ENCODE measurements around the gene MAGOHB.

The MAGOHB gene

DNA sequence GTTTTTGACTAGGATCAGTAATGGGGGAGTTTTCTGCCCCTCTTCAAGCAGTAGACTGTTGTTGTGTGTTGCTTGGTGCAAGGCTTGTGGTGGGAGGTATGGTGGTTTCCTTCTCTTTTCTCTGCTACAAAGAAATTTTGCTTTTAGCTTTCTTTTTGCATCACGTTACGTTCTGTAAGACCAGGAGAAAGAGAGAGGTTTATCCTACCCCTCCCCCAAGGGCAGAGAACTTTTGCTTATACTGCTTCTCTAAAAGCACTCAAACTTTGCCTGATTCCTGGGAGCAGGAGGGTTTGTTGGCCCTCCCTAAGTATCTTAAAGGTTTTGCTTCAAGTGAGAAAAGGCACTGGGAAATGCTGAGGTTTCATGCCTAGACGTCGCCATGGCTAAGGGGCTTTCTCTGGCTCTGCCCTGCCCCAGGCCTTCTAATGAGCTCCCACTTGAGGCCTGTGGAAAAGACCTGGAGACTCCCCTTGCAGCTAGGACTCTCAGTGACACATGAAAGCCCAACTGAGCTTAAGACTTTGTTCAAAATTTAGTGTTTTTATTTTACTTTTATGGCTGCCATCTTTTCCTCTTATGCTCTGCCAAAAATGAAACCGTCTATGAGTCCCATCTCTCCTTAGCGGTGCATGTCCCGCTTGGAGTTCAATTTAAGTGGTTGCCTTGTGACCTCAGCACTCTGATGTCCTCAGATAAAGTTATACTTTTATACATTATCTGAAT is 58.5 kb downstream of the MAGOHB start:
- DNase-seq (ENCODE audit: low spot score), result no peak

DNA sequence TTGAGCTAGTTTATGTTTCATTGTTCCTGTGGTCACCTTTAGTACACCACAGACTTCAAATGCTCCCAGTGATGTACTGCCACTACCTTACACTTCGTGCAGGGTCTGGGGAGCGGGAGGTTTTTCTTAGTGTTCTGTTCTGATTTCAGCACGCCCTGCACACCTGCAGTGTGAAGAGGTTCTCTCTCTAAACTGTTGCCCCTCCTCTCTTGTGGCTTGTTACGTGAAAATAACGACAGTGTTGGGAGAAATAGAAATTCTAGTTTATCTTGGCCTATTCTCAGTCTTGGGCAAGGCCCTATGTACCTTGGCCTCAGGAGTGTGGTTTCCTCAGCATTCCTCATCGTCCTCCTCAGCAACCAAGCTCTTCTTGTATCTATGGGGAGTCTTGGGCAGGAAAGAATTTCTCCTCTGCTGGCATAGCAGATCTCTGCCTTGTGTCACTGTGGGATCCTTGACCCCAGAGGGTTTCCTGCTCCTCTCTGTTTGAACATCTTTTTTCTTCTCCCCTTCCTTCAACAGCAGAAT is 59.1 kb downstream of the MAGOHB start:
- no peak for DNase-seq (ENCODE audit: low spot score)

All from SK-N-DZ (cell line).